Hematopoietic multipotent progenitor cell treated with erythropoietin and hydrocortisone succinate and interleukin-3 and kit ligand, for 4 days (in vitro differentiated cells): ENCODE data around the gene BOLL.
A peak's percentile ranks its signal among the peaks of the same experiment; 100 is the strongest.
"Not testable (repeated sequence)": the region's sequence is repeated elsewhere in the genome, so short reads cannot be mapped to it uniquely, and the experiment has no call there.

ENCODE experiments used
- DNase-seq: peaks from one replicate; pipeline ENCODE4 v3.0.0-alpha.2; 2015

Gene BOLL

DNA sequence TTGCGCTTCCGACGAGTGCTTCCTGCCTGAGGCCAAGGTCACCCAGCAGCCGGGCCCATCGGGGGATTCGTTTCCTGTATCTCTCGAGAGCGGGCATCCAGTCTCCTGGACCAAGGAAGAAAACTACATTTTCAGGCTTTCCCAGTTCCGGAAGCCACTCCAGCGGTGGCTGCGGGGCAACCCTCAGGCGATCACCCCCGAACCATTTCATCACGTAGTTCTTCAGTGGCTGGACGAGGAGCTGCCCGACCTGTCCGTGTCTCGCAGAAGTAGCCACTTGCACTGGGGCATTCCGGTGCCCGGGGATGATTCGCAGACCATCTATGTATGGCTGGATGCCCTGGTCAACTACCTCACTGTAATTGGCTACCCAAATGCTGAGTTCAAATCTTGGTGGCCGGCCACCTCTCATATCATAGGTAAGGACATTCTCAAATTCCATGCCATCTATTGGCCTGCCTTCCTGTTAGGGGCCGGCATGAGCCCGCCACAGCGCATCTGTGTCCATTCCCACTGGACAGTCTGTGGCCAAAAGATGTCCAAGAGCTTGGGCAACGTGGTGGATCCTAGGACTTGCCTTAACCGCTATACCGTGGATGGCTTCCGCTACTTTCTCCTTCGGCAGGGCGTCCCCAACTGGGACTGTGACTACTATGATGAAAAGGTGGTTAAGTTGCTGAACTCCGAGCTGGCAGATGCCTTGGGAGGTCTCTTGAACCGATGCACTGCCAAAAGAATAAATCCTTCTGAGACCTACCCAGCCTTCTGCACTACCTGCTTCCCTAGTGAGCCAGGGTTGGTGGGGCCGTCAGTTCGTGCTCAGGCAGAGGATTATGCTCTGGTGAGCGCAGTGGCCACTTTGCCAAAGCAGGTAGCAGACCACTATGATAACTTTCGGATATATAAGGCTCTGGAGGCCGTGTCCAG is 78.9 kb downstream of the BOLL start:
- DNase-seq = no peak

DNA sequence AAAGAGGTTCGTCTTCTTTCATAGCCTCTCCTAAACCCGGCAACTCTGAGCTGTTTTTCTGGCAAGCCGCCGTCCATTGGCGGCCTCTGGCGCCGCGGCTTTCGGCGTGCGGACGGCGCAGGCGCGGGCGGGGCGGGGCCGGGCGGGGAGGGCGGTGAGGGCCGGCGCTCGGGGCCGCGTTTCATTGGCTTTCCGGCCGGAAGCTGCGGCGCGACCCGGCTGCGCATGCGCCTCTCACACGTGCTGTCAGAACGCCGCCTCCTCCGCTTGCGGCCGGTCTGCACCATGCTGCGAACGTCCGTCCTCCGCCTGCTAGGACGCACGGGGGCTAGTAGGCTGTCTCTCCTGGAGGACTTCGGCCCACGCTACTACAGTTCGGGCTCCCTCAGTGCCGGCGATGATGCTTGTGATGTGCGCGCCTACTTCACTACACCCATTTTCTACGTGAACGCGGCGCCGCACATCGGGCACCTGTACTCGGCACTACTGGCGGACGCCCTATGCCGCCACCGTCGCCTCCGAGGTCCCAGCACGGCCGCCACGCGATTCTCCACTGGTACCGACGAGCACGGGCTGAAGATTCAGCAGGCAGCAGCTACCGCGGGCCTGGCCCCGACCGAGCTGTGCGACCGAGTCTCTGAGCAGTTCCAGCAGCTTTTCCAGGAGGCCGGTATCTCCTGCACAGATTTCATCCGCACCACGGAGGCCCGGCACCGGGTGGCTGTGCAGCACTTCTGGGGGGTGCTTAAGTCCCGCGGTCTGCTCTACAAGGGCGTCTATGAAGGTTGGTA is 79.8 kb downstream of the BOLL start, which contains the start of gene MARS2:
Gene MARS2 (plus strand): TSS at position 249 of the 791 bp plus-strand sequence. CDS start 37 bp downstream, at position 286.
- DNase-seq = peak; percentile 97

DNA sequence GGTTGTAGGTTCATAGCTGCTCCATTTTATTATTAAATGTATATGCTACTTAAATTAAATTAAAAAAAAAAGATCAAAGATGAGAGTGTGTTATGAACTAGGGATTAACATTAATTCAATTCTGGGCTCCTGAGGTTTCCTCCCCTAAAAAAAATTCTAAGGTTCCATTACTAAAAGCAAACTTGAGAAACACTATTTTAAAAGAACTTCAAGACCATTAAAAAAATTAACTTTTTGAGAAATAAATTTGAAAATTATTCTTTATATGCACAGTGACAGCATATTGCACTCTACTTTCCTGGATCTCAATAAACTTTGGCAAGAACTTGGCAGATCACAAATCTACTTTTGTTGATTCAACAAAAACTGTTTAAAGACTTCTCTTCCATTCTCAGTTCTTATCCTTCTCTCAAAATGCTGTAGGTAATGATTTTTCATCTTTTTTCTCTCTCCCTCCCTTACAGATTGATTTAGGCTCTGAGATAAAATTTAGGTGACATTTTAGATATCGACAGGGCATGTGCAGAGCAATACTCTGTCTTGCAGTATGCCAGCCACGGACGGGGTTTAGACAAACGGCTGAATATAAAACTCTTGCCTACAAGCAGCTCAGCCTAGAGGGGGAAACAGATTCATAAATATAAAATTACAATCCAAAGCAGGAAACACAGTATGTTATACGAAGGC is 80.5 kb downstream of the BOLL start:
- no peak for DNase-seq

DNA sequence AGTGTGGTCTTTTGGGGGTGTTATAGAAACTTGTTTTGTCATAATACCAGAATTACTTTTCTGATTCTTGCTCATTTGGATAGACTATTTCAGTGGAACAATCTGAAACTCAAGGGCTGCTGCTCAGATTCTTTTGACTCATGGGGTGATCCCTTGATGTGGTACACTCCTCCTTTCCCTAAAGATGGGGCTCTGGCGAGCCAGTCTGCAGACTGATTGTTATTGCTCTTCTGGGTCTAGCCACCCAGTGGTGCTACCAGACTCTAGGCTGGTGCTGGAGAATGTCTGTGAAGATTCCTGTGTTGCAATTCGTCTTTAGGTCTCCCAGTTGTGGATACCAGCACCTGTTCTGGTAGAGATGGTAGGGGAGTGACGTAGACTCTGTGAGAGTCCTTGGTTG is 84.2 kb downstream of the BOLL start:
- no peak for DNase-seq

DNA sequence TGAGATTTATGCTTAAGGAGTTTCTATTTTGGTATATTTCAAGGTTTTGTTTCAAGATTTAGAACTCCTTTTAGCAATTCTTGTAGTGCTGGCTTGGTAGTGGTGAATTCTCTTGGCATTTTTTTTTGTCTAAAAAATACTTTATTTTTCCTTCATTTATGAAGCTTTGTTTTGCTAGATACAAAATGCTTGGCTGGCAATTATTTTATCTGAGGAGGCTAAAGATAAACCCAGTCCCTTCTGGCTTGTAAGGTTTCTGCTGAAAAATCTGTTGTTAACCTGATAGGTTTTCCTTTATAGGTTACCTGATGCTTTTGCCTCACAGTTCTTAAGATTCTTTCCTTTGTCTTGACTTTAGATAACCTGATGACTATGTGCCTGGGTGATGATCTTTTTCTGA is 85.4 kb downstream of the BOLL start:
- not testable (repeated sequence) for DNase-seq

DNA sequence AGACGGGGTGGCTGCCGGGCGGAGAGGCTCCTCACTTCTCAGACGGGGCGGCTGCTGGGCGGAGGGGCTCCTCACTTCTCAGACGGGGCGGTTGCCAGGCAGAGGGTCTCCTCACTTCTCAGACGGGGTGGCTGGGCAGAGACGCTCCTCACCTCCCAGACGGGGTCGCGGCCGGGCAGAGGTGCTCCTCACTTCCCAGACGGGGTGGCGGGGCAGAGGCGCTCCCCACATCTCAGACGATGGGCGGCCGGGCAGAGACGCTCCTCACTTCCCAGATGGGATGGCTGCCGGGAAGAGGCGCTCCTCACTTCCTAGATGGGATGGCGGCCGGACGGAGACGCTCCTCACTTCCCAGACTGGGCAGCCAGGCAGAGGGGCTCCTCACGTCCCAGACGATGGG is 88.5 kb downstream of the BOLL start:
- not testable (repeated sequence) for DNase-seq

DNA sequence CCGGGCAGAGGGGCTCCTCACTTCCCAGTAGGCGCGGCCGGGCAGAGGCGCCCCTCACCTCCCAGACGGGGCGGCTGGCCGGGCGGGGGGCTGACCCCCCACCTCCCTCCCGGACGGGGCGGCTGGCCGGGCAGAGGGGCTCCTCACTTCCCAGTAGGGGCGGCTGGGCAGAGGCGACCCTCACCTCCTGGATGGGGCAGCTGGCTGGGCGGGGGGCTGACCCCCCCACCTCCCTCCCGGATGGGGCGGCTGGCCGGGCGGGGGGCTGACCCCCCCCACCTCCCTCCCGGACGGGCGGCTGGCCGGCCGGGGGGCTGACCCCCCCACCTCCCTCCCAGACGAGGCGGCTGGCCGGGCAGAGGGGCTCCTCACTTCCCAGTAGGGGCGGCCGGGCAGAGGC is 89.1 kb downstream of the BOLL start:
- not testable (repeated sequence) for DNase-seq

DNA sequence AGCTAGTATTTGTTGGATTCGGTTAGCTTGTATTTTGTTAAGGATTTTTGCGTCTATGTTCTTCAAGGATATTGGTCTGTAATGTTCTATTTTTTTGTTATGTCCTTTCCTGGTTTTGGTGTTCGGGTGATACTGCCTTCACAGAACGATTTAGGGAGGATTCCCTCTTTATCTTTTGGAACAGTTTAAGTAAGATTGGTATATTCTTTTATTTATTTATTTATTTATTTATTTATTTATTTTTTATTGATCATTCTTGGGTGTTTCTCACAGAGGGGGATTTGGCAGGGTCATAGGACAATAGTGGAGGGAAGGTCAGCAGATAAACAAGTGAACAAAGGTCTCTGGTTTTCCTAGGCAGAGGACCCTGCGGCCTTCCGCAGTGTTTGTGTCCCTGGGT is 89.9 kb downstream of the BOLL start:
- not testable (repeated sequence) for DNase-seq

DNA sequence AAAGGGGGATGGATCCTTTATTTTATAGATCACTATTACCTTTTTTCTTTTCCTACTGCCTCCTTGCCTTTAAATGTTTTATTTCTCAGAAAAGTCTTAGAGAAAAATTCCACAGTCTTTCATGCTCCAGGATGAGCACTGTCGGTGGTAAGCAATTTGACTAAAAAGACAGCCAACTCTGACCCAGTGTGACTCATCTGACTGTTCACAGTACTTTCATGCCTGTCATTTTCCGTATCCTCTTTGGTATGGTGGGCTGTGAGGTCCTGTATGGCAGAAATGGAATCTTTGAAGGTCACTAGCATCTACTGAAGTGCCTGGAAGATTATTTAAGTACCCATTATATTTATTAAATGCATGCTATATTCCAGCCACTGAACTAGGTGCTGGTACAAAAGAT is 107.6 kb downstream of the BOLL start:
- no peak for DNase-seq

DNA sequence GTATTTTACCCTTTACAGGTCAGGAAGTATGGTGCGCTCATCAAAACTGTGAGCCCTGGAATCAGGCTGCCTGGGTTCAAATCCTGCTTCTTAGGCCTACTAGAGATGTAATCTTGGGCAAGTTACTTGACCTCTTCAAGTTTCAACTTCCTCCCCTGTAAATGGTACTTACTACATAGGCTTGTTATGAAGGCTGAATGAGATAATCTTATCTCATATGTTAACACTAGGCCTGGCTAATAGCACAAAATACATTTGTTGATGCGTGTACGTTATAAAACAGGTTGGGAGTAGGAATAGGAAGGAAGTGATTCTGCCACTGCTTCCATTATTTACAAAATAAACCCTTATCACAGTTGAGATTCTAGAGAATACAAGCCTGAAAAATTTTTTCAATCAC is 108.1 kb downstream of the BOLL start:
- no peak for DNase-seq
